ENCODE data around the gene KRTAP10-11. TPM values are rescaled to one million over a fixed set of nuclear protein-coding genes. Genes with fewer than 3 reads are reported as not detected.

KRTAP10-11 gene
- total and polyA plus RNA-seq, 2 of the 8 experiments (the other 6 are each of a cell fraction or from before 2014, with no cell fraction given) = not detected

DNA sequence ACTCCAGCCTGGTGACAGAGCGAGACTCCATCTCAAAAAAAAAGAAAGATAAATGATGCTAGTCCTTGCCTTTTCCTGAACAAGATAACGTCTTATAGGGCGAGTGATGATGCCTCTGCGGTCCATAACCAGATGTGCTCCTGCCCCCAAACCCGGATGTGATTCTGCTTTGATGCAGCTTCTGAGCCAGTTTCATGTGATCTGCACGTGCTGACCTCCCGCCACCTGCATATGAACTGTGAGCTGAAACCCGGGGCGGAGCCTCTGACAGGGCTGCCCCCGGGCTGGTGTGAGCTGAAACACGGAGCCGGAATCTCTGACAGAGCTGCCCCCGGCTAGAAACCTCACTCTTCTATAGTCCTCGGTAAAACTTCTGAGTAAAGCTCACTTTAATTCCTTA, 6.9 kb downstream of the KRTAP10-11 start (continued):
- TF ChIP-seq, protein P1, sequence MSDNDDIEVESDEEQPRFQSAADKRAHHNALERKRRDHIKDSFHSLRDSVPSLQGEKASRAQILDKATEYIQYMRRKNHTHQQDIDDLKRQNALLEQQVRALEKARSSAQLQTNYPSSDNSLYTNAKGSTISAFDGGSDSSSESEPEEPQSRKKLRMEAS (IDR thresholded peaks at IDR 0.05) = peak; percentile 90
- TF ChIP-seq, protein P2, sequence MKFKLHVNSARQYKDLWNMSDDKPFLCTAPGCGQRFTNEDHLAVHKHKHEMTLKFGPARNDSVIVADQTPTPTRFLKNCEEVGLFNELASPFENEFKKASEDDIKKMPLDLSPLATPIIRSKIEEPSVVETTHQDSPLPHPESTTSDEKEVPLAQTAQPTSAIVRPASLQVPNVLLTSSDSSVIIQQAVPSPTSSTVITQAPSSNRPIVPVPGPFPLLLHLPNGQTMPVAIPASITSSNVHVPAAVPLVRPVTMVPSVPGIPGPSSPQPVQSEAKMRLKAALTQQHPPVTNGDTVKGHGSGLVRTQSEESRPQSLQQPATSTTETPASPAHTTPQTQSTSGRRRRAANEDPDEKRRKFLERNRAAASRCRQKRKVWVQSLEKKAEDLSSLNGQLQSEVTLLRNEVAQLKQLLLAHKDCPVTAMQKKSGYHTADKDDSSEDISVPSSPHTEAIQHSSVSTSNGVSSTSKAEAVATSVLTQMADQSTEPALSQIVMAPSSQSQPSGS (IDR thresholded peaks at IDR 0.05; ENCODE audit: low read length) = no peak
- no peak for TF ChIP-seq HDAC2 (IDR thresholded peaks at IDR 0.05; ENCODE audit: borderline replicate concordance in 1 of 2, low read depth in 2 of 2, low read length in 2 of 2)
- TF ChIP-seq BCL11A (IDR thresholded peaks at IDR 0.05; ENCODE audit: low read depth in 2 of 2, low read length in 2 of 2) = no peak
- no peak for TF ChIP-seq KDM1A (IDR thresholded peaks at IDR 0.05; ENCODE audit: borderline replicate concordance, low read length)
- no peak for TF ChIP-seq JUN (IDR thresholded peaks at IDR 0.05; ENCODE audit: low read depth, low read length)
- no peak for TF ChIP-seq POLR2AphosphoS5 (IDR thresholded peaks at IDR 0.05; ENCODE audit: low read depth, low read length)
- TF ChIP-seq POLR2A (IDR thresholded peaks at IDR 0.05; ENCODE audit: control extremely low read depth in 1 of 2, low read depth in 2 of 2, low read length in 2 of 2) = no peak
